ENCODE results near the gene ISG20. TPM values are rescaled to one million over a fixed set of nuclear protein-coding genes. Genes with fewer than 3 reads are reported as not detected.

Gene ISG20
- total and polyA plus RNA-seq, 4 donors: 10.1 to 18.7 (median 12.9) TPM

DNA sequence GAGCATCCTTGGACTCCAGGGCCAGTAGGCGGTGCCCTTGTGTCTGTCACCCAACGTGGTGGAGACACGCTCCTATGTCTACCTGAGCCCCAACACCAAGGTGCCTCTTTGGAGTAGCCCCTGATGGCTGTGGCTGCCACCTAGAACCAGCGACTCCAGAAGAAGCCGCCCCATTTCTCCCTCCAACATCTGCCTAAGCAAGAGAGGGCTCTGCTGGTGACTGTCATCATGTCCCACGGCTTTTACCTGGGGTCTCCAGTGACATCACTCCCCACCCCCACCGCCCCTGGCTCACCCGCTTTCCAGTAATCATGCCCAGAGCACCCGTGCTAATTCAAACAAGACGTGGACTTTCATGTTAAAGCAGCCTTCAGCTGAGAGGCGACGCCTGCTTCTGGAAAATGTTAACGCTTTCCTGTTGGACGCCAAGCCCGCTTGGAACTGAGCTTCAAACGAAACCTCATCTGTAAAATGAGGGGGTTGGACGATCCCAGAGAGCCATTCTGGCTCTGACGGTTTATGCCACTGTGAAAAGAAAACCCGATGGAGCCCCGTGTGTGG, 57.0 kb downstream of the ISG20 start:
- ATAC-seq (ENCODE audit: low FRiP score) (no peak), DNase-seq (no peak)
- H3K4me1 ChIP-seq (ENCODE audit: control insufficient read depth in 1 of 2, insufficient read depth in 2 of 2, low read length in 2 of 2): no peaks in the 10 kb centered on the region
- no peaks in the 10 kb centered on the region for H3K9me3 ChIP-seq (ENCODE audit: control insufficient read depth, low read length)
- 55 to 60% methylated on average over 20 of the region's 20 CpGs for WGBS, 2 donors
- no peak overlapping the region for H3K4me3 ChIP-seq (ENCODE audit: low read length in 2 of 2)
- H3K36me3 ChIP-seq (ENCODE audit: control insufficient read depth in 1 of 2, insufficient read depth in 2 of 2, low read length in 1 of 2): no peaks in the 10 kb centered on the region
- H3K27me3 ChIP-seq (ENCODE audit: control insufficient read depth in 1 of 2, insufficient read depth in 2 of 2, low read length in 1 of 2): no peaks in the 10 kb centered on the region
- H3K27ac ChIP-seq (ENCODE audit: low read depth in 1 of 2, low read length in 2 of 2): no peak overlapping the region
- intact Hi-C loops (cut with DNase I): no loop called here

DNA sequence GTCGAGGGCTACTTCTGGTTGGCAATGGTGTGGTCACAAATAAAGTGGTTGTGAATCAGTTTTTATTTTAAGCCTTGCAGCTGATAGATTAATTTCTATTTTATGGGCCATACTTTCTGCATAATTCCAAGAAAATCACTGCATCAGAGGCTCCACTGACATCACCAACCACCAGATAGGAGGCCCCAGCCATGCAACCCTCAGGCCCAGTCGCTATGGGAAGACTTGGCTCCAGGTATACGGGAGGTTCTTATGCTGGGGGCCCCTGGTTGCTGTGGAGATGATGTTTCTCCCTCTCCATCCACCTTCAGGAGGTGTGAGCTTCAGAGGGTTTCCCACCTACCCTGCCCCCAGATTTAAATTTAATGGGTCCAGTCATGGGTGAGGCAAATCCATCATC, 57.4 kb downstream of the ISG20 start:
- DNase-seq (no peak), ATAC-seq (ENCODE audit: low FRiP score) (no peak)
- no peaks in the 10 kb centered on the region for H3K36me3 ChIP-seq (ENCODE audit: control insufficient read depth in 1 of 2, insufficient read depth in 2 of 2, low read length in 1 of 2)
- intact Hi-C loops (cut with DNase I): no loop called here
- no peak overlapping the region for H3K27ac ChIP-seq (ENCODE audit: low read depth in 1 of 2, low read length in 2 of 2)
- H3K9me3 ChIP-seq (ENCODE audit: control insufficient read depth, low read length): no peaks in the 10 kb centered on the region
- no peak overlapping the region for H3K4me3 ChIP-seq (ENCODE audit: low read length in 2 of 2)
- H3K4me1 ChIP-seq (ENCODE audit: control insufficient read depth in 1 of 2, insufficient read depth in 2 of 2, low read length in 2 of 2): no peaks in the 10 kb centered on the region
- 73 to 76% methylated on average over 3 of the region's 3 CpGs for WGBS, 2 donors
- no peaks in the 10 kb centered on the region for H3K27me3 ChIP-seq (ENCODE audit: control insufficient read depth in 1 of 2, insufficient read depth in 2 of 2, low read length in 1 of 2)

DNA sequence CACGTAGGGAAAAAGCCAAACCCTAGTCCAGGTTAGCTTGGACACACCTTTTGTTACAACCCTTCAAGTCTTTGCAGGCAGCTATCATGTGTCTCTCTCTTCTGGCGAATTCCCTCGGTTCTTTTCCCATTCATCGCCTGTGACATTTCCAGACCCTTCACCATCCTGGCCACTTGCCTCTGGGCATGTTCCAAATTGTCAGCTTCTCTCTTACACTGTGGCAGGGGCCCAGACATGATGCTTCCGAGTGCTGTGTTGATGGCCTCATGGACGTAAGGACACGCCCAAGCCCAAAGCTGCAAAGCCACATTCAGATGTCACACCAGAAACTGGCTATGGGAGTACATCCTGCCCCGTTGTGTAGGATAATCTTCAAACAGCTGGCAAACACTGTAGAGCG, 58.5 kb downstream of the ISG20 start:
- Histone ChIP-seq H3K4me3 (ENCODE audit: low read length in 2 of 2) (no peak overlapping the region), H3K36me3 (ENCODE audit: control insufficient read depth in 1 of 2, insufficient read depth in 2 of 2, low read length in 1 of 2) (no peaks in the 10 kb centered on the region), H3K27me3 (ENCODE audit: control insufficient read depth in 1 of 2, insufficient read depth in 2 of 2, low read length in 1 of 2) (no peaks in the 10 kb centered on the region), H3K27ac (ENCODE audit: low read depth in 1 of 2, low read length in 2 of 2) (no peak overlapping the region), H3K9me3 (ENCODE audit: control insufficient read depth, low read length) (no peaks in the 10 kb centered on the region), H3K4me1 (ENCODE audit: control insufficient read depth in 1 of 2, insufficient read depth in 2 of 2, low read length in 2 of 2) (no peaks in the 10 kb centered on the region)
- ATAC-seq (ENCODE audit: low FRiP score) (no peak), DNase-seq (no peak)
- intact Hi-C loops (cut with DNase I): no loop called here
- WGBS, 2 donors: 67 to 72% methylated on average over 9 of the region's 9 CpGs

DNA sequence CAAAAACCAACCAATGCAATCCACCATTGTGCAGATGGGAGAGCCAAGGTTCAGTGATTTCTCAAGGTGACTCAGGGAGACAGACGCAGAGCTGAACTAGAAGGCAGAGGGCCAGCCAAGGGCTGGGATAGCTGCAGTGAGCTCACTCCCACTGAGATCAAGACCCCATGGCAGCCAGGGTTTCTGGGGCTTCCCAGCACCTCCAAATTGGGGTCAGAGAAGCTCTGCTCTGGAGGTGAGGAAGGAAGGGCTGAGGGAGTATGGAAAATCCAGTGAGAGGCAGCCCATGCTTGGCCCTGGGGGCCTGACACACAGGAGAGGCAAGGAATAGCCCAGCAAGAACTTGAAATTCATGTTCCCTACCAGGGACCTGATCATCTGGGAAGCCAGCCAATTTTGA, 61.0 kb downstream of the ISG20 start:
- no peaks in the 10 kb centered on the region for H3K4me1 ChIP-seq (ENCODE audit: control insufficient read depth in 1 of 2, insufficient read depth in 2 of 2, low read length in 2 of 2)
- no peak overlapping the region for H3K4me3 ChIP-seq (ENCODE audit: low read length in 2 of 2)
- DNase-seq (no peak), ATAC-seq (ENCODE audit: low FRiP score) (no peak)
- no peak overlapping the region for H3K27ac ChIP-seq (ENCODE audit: low read depth in 1 of 2, low read length in 2 of 2)
- H3K27me3 ChIP-seq (ENCODE audit: control insufficient read depth in 1 of 2, insufficient read depth in 2 of 2, low read length in 1 of 2): no peaks in the 10 kb centered on the region
- H3K36me3 ChIP-seq (ENCODE audit: control insufficient read depth in 1 of 2, insufficient read depth in 2 of 2, low read length in 1 of 2): no peaks in the 10 kb centered on the region
- no peaks in the 10 kb centered on the region for H3K9me3 ChIP-seq (ENCODE audit: control insufficient read depth, low read length)
- 86% methylated on average over 1 of the region's 1 CpG for WGBS, 2 donors
- intact Hi-C loops (cut with DNase I): no loop called here

DNA sequence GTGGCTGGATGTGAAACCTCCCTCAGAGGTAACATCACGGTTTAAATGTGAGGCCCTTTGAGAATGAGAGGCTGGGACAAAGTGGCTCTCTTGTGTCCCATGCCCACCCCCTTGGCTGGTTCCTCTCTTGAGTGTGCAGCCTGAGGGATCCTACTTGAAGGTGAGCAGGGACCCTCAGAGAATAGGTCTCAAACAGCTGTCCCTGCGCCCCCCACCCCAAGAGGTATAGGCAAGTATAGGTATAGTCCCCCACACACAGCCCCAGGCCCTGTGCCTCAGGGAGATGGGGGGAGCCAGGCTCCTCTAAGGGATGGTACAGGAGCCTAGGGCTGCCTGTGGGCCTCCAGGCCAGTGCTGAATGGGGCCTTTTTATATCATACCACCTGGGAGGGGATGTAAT, 61.9 kb downstream of the ISG20 start:
- 85 to 93% methylated on average over 2 of the region's 2 CpGs for WGBS, 2 donors
- H3K4me1 ChIP-seq (ENCODE audit: control insufficient read depth in 1 of 2, insufficient read depth in 2 of 2, low read length in 2 of 2): no peaks in the 10 kb centered on the region
- ATAC-seq (ENCODE audit: low FRiP score) (no peak), DNase-seq (no peak)
- intact Hi-C loops (cut with DNase I): no loop called here
- no peaks in the 10 kb centered on the region for H3K27me3 ChIP-seq (ENCODE audit: control insufficient read depth in 1 of 2, insufficient read depth in 2 of 2, low read length in 1 of 2)
- no peaks in the 10 kb centered on the region for H3K9me3 ChIP-seq (ENCODE audit: control insufficient read depth, low read length)
- H3K4me3 ChIP-seq (ENCODE audit: low read length in 2 of 2): no peak overlapping the region
- H3K36me3 ChIP-seq (ENCODE audit: control insufficient read depth in 1 of 2, insufficient read depth in 2 of 2, low read length in 1 of 2): no peaks in the 10 kb centered on the region
- H3K27ac ChIP-seq (ENCODE audit: low read depth in 1 of 2, low read length in 2 of 2): no peak overlapping the region

DNA sequence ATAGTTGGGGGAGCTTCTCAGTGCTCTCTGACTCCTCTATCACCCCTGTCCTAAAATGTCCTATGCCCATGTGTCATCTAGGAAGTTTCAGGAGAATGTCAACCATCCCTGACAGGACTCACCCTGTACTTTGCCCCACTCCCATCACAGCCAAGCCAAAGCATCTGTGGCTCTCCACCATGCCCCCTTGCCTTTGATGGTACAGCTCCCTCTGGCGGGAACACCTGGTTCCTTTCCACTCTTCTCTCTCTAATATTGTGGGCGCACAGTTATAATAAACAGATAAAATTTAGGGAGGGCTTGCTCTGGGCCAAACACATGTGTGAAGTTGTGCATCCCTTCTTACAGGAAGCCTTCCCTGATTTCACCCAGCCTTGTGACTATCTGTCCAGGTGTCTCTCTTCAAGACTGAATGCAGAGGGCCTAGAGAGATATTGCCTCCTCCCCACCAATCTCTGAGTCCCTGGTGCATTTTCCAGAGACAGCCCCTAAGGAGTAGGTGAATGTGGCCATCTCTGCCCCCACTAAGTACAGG, 62.8 kb downstream of the ISG20 start:
- Histone ChIP-seq H3K4me3 (ENCODE audit: low read length in 2 of 2) (no peak overlapping the region), H3K9me3 (ENCODE audit: control insufficient read depth, low read length) (no peaks in the 10 kb centered on the region), H3K36me3 (ENCODE audit: control insufficient read depth in 1 of 2, insufficient read depth in 2 of 2, low read length in 1 of 2) (no peaks in the 10 kb centered on the region), H3K27ac (ENCODE audit: low read depth in 1 of 2, low read length in 2 of 2) (no peak overlapping the region), H3K4me1 (ENCODE audit: control insufficient read depth in 1 of 2, insufficient read depth in 2 of 2, low read length in 2 of 2) (no peaks in the 10 kb centered on the region), H3K27me3 (ENCODE audit: control insufficient read depth in 1 of 2, insufficient read depth in 2 of 2, low read length in 1 of 2) (no peaks in the 10 kb centered on the region)
- 92 to 96% methylated on average over 2 of the region's 2 CpGs for WGBS, 2 donors
- ATAC-seq (ENCODE audit: low FRiP score) (no peak), DNase-seq (no peak)
- intact Hi-C loops (cut with DNase I): no loop called here

DNA sequence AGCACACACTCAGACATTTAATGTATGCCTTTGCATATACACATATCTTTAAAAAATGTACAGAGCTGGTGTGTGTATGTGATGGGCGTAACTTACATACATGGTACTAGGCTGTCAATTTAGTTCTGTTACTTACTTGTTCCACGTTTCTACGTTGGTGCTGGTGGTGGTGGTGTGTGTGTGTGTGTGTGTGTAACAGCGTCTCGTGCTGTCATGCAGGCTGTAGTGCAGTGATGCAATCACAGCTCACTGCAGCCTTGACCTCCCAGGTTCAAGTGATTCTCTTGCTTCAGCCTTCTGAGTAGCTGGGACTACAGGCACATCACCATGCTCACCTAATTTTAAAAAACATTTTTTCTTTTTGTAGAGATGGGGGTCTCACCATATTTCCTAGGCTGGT, 64.2 kb downstream of the ISG20 start:
- H3K27ac ChIP-seq (ENCODE audit: low read depth in 1 of 2, low read length in 2 of 2): no peak overlapping the region
- no peaks in the 10 kb centered on the region for H3K27me3 ChIP-seq (ENCODE audit: control insufficient read depth in 1 of 2, insufficient read depth in 2 of 2, low read length in 1 of 2)
- no peaks in the 10 kb centered on the region for H3K36me3 ChIP-seq (ENCODE audit: control insufficient read depth in 1 of 2, insufficient read depth in 2 of 2, low read length in 1 of 2)
- no peaks in the 10 kb centered on the region for H3K9me3 ChIP-seq (ENCODE audit: control insufficient read depth, low read length)
- H3K4me1 ChIP-seq (ENCODE audit: control insufficient read depth in 1 of 2, insufficient read depth in 2 of 2, low read length in 2 of 2): no peaks in the 10 kb centered on the region
- ATAC-seq (ENCODE audit: low FRiP score): no peak
- no peak overlapping the region for H3K4me3 ChIP-seq (ENCODE audit: low read length in 2 of 2)
- no peak for DNase-seq
- WGBS, 2 donors: 75% methylated on average over 5 of the region's 5 CpGs
- intact Hi-C loops (cut with DNase I): no loop called here

DNA sequence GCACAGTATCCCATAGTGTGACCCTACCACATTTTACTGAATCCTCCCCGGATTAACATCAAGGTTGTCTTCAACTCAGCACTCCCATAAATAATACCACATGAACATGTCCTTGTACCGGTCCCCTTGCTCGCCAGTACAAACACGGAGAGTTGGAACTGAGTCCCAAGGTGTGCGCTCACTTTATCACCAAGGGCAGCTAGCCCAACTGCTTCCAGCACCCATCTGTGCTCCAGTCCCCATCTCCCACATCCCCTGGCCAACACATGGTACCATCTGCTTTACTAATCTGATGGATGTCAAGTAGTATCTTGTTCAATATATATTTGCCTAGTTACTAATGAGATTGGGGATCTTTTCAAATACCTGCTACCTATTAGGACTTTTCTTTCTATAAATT, 64.7 kb downstream of the ISG20 start:
- no peak for ATAC-seq (ENCODE audit: low FRiP score)
- Histone ChIP-seq H3K36me3 (ENCODE audit: control insufficient read depth in 1 of 2, insufficient read depth in 2 of 2, low read length in 1 of 2) (no peaks in the 10 kb centered on the region), H3K4me1 (ENCODE audit: control insufficient read depth in 1 of 2, insufficient read depth in 2 of 2, low read length in 2 of 2) (no peaks in the 10 kb centered on the region), H3K4me3 (ENCODE audit: low read length in 2 of 2) (no peak overlapping the region), H3K9me3 (ENCODE audit: control insufficient read depth, low read length) (no peaks in the 10 kb centered on the region), H3K27me3 (ENCODE audit: control insufficient read depth in 1 of 2, insufficient read depth in 2 of 2, low read length in 1 of 2) (no peaks in the 10 kb centered on the region), H3K27ac (ENCODE audit: low read depth in 1 of 2, low read length in 2 of 2) (no peak overlapping the region)
- DNase-seq: no peak
- 91 to 94% methylated on average over 5 of the region's 5 CpGs for WGBS, 2 donors
- intact Hi-C loops (cut with DNase I): no loop called here
